Keratinocyte (primary cell): ENCODE measurements around the gene LEP. TPM values are rescaled to one million over a fixed set of nuclear protein-coding genes. Genes with fewer than 3 reads are reported as not detected.

ENCODE experiments used
- DNase-seq: peaks from one replicate; pipeline ENCODE4 v3.0.0-alpha.2; 2011; ENCODE audit warnings: low read depth, missing footprints, low spot score
- FAIRE-seq: peaks from 2 replicates; lab custom pipeline; 2011; peaks lifted over from hg19 to GRCh38; lab: Jason Lieb, UNC
- H2AFZ ChIP-seq: 2 replicates; pipeline ENCODE4 v1.6.0; 2012; ENCODE audit warnings: low read length, control low read depth, inconsistent platforms; ENCODE audit not compliant: control insufficient read depth
- H3K27ac ChIP-seq: 2 replicates; pipeline ENCODE4 v1.5.1; 2011; ENCODE audit warnings: low read length; ENCODE audit not compliant: control insufficient read depth, insufficient read depth
- H3K27me3 ChIP-seq: 3 replicates; pipeline ENCODE4 v1.6.0; 2011; ENCODE audit warnings: low read length; ENCODE audit not compliant: control insufficient read depth, insufficient read depth; ENCODE audit errors: extremely low read depth
- H3K36me3 ChIP-seq, 2 experiments: 2 replicates in 1 of 2; 3 replicates in 1 of 2; pipeline ENCODE4 v1.5.1; 2011; ENCODE audit warnings: low read length in 2 of 2, mild to moderate bottlenecking in 1 of 2; ENCODE audit not compliant: control insufficient read depth in 2 of 2, insufficient read depth in 2 of 2; ENCODE audit errors: extremely low read depth in 1 of 2
- H3K4me1 ChIP-seq: 3 replicates; pipeline ENCODE4 v1.5.1; 2011; ENCODE audit warnings: low read length; ENCODE audit not compliant: control insufficient read depth, insufficient read depth; ENCODE audit errors: extremely low read depth
- H3K4me2 ChIP-seq: 3 replicates; pipeline ENCODE4 v1.6.0; 2011; ENCODE audit warnings: low read depth, low read length; ENCODE audit not compliant: control insufficient read depth, insufficient read depth; ENCODE audit errors: extremely low read depth
- H3K4me3 ChIP-seq, 3 experiments: fragments of 200-600 bp in 1 of 3; sonication (generic) in 1 of 3; 2 replicates in 2 of 3; 3 replicates in 1 of 3; pipeline ENCODE4 v1.5.1; 2011 to 2016; ENCODE audit warnings: low read length in 3 of 3, mild to moderate bottlenecking in 3 of 3, control low read depth in 2 of 3, inconsistent platforms in 1 of 3, low read depth in 1 of 3, mixed read lengths in 1 of 3, mixed run types in 1 of 3, moderate library complexity in 1 of 3; ENCODE audit not compliant: control insufficient read depth in 2 of 3, insufficient read depth in 2 of 3; ENCODE audit errors: extremely low read depth in 1 of 3
- H3K79me2 ChIP-seq: 2 replicates; pipeline ENCODE4 v1.6.0; 2012; ENCODE audit warnings: low read length; ENCODE audit not compliant: control insufficient read depth, insufficient read depth
- H3K9ac ChIP-seq: 3 replicates; pipeline ENCODE4 v1.6.0; 2011; ENCODE audit warnings: low read length; ENCODE audit not compliant: control insufficient read depth, insufficient read depth; ENCODE audit errors: extremely low read depth
- H3K9me1 ChIP-seq: 3 replicates; pipeline ENCODE4 v1.6.0; 2011; ENCODE audit warnings: low read length; ENCODE audit not compliant: control insufficient read depth, insufficient read depth; ENCODE audit errors: extremely low read depth
- H3K9me3 ChIP-seq: 2 replicates; pipeline ENCODE4 v1.5.1; 2012; ENCODE audit warnings: low read depth, low read length; ENCODE audit not compliant: control insufficient read depth
- H4K20me1 ChIP-seq: 3 replicates; pipeline ENCODE4 v1.6.0; 2011; ENCODE audit warnings: low read length; ENCODE audit not compliant: control insufficient read depth, insufficient read depth; ENCODE audit errors: extremely low read depth
- EZH2 ChIP-seq: IDR thresholded peaks from one replicate; pipeline ENCODE4 v1.6.1; 2012; ENCODE audit warnings: inconsistent platforms, mild to moderate bottlenecking, low read length, moderate library complexity
- dilution Hi-C: fragments of 300-500 bp; cut with MboI; formaldehyde crosslinking; loops from one replicate; pipeline ENCODE4 v1.7.0; 2020; ENCODE audit warnings: low sequenced_read_pairs; ENCODE audit not compliant: extremely low pct_ligation_motif_present
- polyA plus RNA-seq, 5 experiments: library from polyadenylated mRNA; depleted of rRNA in 3 of 5; stranded (reverse) in 3 of 5; stranded (forward) in 1 of 5; unstranded in 1 of 5; fragments of >200 nt; gene quantifications; 1 replicate in 1 of 5; 2 replicates in 3 of 5; 3 replicates in 1 of 5; pipeline versions ENCODE4 v1.2.1 to v1.2.3, GENCODE V29; 2011 to 2012; ENCODE audit warnings: missing spikeins in 2 of 5, low read depth in 1 of 5, low replicate concordance in 1 of 5
- TF ChIP-seq, protein P1 (sequence below), 3 experiments: IDR thresholded peaks in 1 of 3; conservative IDR thresholded peaks in 1 of 3; optimal IDR thresholded peaks in 1 of 3; 2 replicates in 2 of 3; 3 replicates in 1 of 3; pipeline versions ENCODE3 to v1.5.1; 2011; ENCODE audit warnings: low read length in 3 of 3, mild to moderate bottlenecking in 3 of 3, moderate library complexity in 2 of 3, control low read depth in 1 of 3, inconsistent platforms in 1 of 3; ENCODE audit not compliant: insufficient read depth in 2 of 3; ENCODE audit errors: extremely low read depth in 1 of 3

Gene LEP
- polyA plus RNA-seq, 1 donor (not counting 4 experiments of a cell fraction or from before 2014, with no cell fraction given) = 0.10 TPM

DNA sequence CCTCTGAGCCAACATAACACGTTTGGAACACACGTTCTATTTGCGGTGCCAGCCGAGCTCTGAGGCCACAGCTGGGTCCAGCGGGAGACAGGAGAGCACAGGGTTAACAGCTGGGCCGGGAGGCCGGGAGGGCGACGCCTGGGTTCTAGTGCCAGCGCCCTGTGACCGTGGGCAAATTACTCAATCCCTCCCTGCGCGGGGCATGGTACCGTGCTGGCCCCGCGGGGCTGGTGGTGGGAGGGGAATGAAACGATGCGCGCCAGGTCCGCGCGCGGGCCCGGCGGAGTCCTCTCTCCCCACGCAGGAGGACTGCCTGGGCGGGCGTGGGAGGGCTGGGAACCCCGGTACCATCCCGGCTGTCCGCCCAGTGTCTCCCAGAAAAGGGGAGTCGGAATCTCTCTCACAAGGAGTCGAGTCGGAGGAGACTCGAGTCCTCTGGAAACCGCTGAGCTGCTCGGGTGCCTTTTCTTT lies 30.4 kb downstream of the LEP start:
- Histone ChIP-seq H3K9ac (peak overlapping the region; percentile 59), H3K4me2 (peak overlapping the region; percentile 61), H3K9me1 (no peaks in the 10 kb centered on the region), H3K27me3 (no peaks in the 10 kb centered on the region), H4K20me1 (no peaks in the 10 kb centered on the region), H3K4me3 (peak overlapping the region; percentile 5 to 51 (median 49)), H3K4me1 (peaks cover 28% of the 10 kb centered on the region), H3K9me3 (no peaks in the 10 kb centered on the region), H3K36me3 (no peaks in the 10 kb centered on the region), H3K27ac (no peak overlapping the region), H2AFZ (peak overlapping the region; percentile 82), H3K79me2 (no peaks in the 10 kb centered on the region)
- DNase-seq = no peak
- no peak for FAIRE-seq
- dilution Hi-C loops = no loop called here
- TF ChIP-seq, protein P1, sequence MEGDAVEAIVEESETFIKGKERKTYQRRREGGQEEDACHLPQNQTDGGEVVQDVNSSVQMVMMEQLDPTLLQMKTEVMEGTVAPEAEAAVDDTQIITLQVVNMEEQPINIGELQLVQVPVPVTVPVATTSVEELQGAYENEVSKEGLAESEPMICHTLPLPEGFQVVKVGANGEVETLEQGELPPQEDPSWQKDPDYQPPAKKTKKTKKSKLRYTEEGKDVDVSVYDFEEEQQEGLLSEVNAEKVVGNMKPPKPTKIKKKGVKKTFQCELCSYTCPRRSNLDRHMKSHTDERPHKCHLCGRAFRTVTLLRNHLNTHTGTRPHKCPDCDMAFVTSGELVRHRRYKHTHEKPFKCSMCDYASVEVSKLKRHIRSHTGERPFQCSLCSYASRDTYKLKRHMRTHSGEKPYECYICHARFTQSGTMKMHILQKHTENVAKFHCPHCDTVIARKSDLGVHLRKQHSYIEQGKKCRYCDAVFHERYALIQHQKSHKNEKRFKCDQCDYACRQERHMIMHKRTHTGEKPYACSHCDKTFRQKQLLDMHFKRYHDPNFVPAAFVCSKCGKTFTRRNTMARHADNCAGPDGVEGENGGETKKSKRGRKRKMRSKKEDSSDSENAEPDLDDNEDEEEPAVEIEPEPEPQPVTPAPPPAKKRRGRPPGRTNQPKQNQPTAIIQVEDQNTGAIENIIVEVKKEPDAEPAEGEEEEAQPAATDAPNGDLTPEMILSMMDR (optimal IDR thresholded peaks at IDR 0.05 in 1 of 3, IDR thresholded peaks at IDR 0.05 in 1 of 3, conservative IDR thresholded peaks at IDR 0.05 in 1 of 3; ENCODE audit: extremely low read depth in 1 of 3, insufficient read depth in 2 of 3, low read length in 3 of 3) = no peak
- TF ChIP-seq EZH2 = no peak

GRCh38 chr7:128271942-128272481 lies 30.9 kb downstream of the LEP start:
- no peak for FAIRE-seq
- Histone ChIP-seq H3K4me2 (peak overlapping the region; percentile 61), H3K27ac (no peak overlapping the region), H3K4me1 (peaks cover 23% of the 10 kb centered on the region), H2AFZ (peak overlapping the region; percentile 82), H3K9me1 (no peaks in the 10 kb centered on the region), H3K27me3 (no peaks in the 10 kb centered on the region), H3K9me3 (no peaks in the 10 kb centered on the region), H4K20me1 (no peaks in the 10 kb centered on the region), H3K4me3 (peak overlapping the region; percentile 5 to 51 (median 49)), H3K9ac (peak overlapping the region; percentile 59), H3K36me3 (no peaks in the 10 kb centered on the region), H3K79me2 (no peaks in the 10 kb centered on the region)
- TF ChIP-seq, protein P1 (optimal IDR thresholded peaks at IDR 0.05 in 1 of 3, IDR thresholded peaks at IDR 0.05 in 1 of 3, conservative IDR thresholded peaks at IDR 0.05 in 1 of 3; ENCODE audit: extremely low read depth in 1 of 3, insufficient read depth in 2 of 3, low read length in 3 of 3) = no peak
- TF ChIP-seq EZH2 = no peak
- no peak for DNase-seq
- dilution Hi-C loops = no loop called here
